Hematopoietic multipotent progenitor cell treated with erythropoietin and hydrocortisone succinate and interleukin-3 and kit ligand, for 17 days (in vitro differentiated cells): Measurements from ENCODE around the gene SLCO4A1.

Experiments used
- DNase-seq: peaks from one replicate; pipeline ENCODE4 v3.0.0-alpha.2; 2015; ENCODE audit warnings: low spot score

Gene SLCO4A1, protein sequence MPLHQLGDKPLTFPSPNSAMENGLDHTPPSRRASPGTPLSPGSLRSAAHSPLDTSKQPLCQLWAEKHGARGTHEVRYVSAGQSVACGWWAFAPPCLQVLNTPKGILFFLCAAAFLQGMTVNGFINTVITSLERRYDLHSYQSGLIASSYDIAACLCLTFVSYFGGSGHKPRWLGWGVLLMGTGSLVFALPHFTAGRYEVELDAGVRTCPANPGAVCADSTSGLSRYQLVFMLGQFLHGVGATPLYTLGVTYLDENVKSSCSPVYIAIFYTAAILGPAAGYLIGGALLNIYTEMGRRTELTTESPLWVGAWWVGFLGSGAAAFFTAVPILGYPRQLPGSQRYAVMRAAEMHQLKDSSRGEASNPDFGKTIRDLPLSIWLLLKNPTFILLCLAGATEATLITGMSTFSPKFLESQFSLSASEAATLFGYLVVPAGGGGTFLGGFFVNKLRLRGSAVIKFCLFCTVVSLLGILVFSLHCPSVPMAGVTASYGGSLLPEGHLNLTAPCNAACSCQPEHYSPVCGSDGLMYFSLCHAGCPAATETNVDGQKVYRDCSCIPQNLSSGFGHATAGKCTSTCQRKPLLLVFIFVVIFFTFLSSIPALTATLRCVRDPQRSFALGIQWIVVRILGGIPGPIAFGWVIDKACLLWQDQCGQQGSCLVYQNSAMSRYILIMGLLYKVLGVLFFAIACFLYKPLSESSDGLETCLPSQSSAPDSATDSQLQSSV

DNA sequence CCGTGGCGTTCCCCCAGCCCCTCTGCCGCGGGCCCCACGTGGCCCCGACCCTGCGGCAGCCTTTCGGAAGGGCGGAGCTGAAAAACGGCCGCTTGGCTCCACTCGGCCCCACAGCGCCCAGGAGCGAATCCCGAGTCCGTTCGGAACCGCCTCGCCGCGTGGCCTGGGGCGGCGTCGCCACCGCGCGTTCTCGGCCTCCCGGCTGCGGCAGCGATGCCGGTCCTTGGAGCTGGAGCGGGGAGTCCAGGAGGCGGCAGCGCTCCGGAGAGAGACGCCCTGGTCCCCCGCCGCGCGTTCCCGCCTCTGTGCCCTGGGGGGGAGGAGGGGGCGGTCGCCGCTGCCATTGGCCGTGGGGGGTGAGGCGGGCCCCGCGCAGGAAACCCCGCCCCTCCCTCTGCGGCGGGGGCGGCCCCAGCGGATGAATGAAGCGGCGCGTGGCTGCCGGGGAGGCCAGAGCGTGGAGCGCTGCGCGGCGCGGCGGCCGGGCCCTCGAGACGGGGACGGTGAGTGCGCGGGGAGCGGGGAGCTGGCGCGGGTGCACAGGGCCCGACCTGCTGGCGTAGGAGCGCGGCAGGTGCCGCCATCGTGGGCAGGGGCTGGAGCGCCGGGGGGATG, at the start of gene SLCO4A1:
Gene SLCO4A1, plus strand, starts transcription at position 453 of the 615 bp plus-strand sequence. CDS start 13,952 bp downstream, outside the sequence.
- no peak for DNase-seq

DNA sequence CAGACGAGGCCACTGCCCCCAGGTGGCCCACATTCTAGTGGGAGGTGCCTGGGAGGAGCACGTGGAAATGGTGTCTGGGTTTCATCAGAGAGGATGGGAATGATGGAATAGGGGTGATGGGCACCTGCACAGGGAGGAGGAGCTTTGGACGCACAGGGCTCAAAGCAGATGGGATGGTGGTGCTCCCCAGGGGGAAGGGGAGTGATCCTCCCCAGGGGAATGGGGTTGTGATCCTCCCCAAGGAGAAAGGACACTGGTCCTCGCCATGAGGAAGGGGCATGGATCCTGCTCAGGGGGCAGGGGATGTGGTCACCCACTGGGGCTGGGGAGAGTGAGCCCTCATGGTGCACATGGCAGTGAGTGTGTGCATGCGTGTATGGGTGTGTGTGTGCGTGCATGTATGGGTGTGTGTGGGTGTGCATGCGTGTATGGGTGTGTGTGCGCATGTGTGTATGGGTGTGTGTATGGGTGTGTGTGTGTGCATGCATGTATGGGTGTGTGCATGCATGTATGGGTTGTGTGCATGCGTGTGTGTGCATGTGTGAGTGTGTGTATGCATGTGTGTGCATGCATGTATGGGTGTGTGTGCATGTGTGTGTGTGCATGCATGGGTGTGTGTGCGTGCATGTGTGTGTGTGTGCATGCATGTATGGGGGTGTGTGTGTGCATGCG, 49.7 kb upstream of the SLCO4A1 start:
- DNase-seq: no peak

DNA sequence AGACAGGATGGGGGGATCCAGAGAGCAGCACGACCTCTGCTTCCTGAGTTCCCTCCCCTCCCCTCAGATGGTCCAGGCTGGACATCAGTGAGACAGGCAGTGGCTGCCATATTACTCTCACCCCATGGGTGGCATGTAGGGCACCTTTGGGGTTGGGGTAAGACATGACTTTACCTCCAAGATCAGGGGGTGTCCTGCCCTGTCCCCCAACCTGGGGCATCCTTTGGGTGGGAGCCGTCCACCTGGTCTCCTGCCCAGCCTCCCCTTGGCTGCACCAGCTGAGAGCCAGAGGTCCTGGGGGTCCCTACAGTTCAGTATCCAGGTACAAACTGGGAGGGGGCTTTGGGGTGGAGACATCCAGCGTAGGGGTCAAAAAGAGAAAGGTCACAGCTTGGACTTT, 48.7 kb upstream of the SLCO4A1 start:
- DNase-seq: no peak

DNA sequence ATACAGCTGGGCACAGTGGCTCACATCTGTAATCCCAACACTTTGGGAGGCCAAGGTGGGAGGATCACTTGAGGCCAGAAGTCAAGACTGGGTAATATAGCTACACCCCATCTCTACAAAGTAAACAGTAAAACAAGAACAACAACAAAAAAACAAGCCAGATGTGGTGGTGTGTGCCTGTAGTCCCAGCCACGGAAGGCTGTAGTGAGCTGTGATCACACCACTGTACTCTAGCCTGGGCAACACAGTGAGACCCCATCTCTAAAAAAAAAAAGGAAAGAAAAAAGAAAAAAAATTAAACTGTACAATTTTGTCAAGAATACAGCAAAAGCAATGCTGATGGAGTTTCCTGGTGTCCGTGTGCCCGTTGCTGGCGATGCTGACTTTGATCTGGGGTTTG, 47.2 kb upstream of the SLCO4A1 start:
- DNase-seq: no peak

DNA sequence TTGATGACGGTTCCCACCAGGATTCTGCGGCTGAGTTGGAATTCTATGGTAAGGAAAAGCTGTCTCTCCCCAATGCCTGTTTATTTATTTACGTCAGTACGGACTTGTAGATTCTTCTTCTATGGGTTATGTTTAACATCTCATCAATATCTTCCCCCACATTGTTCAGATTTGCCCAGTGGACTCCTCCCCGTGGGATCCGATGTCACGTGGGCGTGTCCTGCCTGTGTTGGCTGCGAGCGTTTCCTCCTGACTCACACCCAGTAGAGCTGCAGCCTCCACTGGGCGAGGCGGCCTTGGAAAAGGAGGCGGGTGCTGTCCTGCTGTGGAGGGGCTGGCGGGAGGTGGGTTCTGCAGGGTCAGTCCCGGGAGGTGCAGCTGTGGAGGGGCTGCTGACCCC, 46.8 kb upstream of the SLCO4A1 start:
- no peak for DNase-seq

DNA sequence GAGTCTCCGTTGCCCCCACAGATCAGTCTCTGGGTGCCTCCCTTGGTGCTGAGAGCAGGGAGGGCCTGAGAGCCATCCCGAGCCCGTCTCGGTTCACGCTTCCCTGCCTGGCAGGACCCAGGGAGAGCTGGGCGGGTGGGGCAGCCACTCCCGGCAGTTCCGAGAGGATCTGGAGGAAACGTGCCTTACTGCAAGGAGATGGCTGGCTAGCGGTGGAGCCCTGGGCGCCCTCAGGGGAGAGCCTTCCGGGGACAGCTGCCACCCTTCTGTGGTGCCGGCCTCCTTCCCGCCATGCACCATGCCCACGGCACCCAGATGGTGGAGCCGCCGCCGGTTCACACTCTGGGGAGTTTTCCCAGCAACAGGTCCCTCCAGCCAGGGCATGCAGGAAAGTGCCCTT, 45.8 kb upstream of the SLCO4A1 start:
- DNase-seq: no peak

DNA sequence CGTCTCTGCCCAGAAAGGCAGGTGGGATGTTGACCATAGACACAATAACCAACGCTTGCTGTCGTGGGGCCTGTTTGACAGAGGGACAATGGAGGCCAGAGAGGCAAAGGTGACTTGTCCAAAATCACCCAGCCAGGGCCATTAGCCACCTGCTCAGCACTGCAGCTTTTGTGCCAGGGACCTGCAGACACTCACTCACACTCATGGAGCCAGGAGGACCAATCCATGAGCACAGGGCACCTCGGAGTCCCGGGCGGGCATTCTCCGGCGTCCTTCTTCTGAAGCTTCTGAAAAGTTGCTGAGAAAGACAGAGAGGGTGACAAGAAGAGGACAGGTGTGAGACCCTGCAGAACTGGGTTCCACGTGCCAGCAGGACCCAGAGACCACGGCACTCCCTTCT, 45.4 kb upstream of the SLCO4A1 start:
- DNase-seq: no peak

DNA sequence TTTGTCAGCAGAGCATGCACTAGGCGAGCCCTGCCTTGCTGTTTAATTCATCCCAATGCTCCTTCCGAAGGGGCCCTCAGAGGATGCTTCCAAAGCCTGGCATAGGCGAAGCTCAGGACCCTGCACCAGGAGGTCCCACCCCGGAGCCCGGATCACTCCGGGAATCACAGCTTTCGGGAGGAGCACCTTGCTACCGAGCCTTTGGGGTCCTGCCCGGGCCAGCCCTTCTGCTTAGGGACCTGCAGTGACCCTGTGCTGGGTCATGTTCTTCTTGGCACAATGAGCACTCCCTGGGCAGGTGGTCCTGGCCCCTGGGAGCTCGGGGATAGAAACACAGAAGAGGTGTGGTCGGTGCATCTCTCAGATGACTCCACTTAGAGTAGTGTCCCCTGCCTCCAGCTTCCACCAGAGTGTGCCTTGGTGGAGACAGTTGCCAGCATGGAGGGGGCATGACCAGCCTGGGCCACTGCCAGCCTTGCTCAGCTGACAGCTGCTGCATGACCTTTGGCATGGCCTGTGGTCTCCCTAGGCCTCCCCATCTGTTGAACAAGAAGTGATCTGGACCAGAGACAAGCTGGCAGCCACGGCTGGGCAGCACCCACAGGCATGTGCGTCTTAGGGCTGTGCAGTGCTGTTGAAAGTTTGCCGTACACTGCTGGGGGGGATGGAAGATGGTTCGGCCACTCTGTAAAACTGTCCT, 44.7 kb upstream of the SLCO4A1 start:
- no peak for DNase-seq

DNA sequence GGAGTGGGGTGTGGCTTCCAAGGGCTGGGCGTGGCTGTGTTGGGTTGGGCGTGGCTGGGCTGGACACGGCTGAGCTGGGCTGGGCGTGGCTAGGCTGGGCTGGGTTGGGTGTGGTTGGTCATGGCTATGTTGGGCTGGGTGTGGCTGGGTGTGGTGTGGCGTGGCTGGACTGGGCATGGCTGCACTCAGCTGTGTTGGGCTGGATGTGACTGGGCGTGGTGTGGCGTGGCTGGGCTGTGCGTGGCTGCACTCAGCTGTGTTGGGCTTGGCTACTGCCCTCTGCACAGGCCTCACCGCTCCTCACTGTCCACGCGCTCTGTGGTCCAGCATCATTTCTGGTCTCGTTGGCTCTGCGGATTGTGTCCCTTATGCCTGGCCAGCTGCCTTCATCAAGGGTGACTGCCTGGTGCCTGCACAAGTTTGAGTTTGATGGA, 43.5 kb upstream of the SLCO4A1 start:
- peak; percentile 35 for DNase-seq

DNA sequence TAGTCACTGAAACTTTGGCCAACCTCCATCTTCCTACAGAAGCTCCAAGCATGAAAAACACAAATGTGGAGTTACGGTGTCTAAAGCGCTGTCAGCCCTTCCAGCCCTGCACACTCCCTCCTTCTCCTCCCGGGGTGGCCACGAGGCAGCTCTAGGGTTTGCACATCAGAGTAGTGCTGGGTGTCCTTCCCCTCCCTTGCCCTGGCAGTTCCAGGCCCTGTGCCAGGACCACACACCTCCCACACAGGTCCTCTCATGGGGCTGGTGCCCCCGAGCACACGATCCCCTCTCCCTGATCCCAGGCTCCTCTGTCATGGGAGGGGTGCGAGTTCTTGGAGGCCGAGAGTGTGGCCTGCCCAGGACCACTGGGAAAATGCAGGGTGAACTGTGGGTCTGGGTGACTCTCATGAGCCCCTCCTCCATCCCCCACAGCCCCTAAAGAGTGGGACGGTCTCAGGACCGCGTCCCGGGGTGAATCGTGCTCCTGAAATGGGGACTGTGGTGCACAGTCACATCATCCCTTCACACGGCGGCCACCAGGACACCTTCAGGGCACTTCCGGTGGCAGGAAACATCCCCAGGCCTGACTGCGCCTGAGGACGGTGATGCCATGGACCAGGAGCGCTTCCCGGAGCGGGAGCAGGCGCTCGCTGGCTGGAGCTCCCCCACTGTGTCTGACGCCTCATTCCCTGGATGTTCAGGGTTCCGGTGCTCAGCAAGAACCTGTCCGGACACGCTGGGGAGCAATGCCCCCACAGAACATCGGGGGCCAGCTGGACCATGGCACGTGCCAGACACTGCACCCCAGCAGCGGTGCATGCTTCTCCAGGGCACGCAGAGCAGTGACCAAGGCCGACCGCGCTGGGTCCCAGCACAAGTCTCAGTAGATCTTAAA, 42.8 kb upstream of the SLCO4A1 start:
- DNase-seq: no peak

DNA sequence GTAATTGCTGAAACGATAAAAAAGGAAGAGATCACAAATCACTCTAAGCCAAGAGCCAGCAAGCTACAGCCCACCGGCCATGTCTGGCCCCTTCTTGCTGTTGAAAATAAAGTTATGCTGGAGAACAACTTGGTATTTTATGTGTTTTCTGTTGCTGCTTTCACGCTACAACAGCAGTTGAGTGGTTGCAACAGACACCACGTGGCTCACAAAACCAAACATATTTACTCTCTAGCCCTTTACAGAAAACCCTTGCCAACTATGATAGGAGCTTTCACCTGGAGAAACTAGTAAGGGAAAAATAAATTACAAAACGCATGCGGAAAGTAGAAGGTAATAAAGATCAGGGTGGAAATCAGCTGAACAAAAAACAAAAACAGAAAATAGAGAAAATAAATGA, 41.1 kb upstream of the SLCO4A1 start:
- DNase-seq: no peak

DNA sequence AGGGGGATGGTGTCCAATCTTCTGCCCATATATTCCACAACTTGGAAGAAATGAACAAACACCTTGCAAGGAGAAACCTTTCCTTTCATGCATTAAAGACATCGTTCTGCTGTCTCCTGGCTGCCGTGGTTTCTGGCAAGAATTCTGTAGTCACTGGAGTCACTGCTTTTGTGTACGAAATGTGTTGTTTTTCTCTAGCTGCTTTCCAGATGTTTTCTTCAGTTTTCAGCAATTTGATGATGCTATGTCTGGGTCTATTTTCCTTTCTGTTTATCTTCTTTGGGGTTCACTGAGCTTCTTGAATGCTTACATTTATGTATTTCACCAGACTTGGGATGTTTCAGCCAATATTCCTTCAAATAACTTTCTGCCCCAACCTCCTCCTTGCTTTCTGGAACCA, 40.6 kb upstream of the SLCO4A1 start:
- no peak for DNase-seq

DNA sequence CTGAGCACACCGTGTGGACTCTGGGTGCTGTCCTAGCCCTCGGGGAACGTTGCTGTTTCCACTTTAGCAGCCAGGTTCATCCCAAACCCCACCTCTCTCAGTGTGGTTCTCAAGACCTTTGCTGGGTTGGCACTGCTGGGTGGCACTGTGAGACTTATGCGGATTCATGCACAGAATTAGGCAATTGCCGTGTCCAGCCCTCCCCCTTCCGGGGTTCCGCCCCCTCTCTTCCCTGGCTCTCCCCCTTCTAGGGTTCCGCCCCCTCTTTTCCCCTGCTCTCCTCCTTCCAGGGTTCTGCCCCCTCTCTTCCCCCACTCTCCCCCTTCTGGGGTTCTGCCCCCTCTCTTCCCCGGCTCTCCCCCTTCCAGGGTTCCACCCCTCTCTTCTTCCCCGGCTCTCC, 39.8 kb upstream of the SLCO4A1 start:
- DNase-seq: no peak

DNA sequence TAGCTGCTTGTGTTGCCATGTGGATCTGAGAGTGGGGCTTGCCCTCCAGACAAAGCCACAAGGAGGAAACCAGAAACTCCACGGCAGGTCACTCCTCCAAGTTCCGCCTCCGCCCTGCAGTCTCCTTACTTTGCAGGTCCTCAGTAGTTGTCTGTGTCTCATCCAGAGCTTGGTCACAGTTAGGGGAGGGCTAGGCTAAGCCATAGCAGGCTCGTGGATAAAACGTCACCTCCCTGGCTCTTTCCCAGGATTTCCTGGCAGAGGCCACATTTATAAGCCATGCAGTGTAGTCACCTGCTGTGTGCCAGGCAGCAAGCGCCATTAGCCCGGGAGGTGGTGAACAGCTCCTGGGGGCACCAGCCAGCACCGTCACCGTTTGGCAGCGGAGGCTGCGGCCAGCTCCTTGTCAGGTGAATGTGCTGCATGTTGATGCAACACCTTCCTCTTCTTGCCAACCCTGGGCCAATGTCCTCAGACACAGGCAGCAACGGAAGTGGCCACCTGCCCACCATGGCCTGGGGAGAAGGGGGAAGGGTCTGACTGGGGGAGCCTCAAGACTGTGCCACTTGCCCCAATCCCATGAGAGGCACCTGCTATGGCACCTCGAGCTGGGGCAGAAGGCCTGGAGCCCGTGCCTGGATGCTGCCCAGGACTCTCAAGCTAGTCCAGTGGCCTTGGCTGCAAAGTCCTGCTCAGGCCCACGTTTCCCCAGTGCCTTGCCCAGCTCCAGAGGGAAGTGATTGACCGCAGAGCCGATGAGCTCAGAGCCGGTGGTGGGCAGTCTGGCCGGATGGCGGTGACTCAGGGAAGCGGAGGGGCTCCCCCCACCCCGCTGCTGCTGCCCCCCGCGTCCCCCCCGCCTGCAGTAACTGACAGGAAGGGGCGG, 39.0 kb upstream of the SLCO4A1 start:
- DNase-seq: no peak

DNA sequence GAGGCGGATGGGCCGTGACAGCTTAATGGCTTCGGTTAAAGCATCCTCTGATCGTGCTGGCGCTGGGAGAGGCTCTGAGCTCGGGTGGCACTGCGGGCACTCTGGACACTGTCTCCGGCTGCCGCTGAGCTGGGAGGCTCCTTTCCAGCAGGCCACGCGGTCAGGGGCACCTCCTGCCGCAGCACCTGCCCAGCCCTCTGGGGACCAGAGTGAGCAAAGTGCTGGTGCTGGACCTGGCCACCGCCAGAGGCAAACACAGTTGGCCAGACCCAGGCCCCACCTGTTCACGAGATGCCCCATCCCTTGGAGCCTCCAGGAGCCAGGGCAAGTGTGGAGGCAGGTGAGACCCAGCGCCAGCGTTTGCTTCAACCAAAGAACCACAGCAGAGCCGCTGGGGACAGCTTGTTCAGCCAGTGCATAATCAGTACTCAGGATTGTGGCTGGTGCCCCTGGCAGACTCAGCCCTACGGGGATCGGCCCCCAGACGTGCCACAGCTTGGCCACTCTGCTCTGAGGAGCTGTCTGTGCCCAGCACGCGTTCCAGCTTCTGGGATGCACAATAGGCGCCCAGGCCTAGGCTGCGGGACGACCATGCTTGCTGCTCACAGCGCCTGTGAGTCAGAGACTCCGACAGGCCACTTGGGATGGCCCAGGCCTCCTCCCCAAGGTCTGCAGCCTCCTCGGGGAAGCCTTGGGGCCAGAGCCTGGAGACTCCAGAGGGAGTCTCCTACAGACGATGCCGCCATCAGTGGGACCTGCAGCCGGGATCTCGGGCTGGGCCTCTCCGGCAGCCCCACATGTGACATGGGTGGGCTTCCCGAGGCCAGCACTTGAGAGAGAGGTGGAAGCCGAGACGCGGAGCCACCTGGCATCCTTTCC, 38.2 kb upstream of the SLCO4A1 start:
- no peak for DNase-seq

DNA sequence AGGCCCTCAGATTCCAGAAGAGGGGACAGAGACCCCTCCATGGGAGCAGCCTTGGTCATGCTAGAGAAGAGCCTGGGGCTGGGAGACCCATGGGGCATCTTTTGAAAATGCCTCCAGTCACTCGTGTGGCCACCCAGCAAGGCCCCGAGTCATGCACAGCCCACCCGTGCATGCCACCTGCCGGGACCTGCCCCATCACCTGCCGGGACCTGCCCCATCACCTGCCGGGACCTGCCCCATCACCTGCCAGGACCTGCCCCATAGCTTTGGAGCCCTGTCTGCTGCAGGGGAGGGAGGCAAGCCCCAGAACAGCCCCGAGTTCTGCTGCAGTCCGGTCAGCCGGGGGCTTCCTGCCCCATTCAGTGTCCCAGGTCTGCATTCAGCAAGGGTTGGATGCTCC, 37.5 kb upstream of the SLCO4A1 start:
- DNase-seq: no peak

DNA sequence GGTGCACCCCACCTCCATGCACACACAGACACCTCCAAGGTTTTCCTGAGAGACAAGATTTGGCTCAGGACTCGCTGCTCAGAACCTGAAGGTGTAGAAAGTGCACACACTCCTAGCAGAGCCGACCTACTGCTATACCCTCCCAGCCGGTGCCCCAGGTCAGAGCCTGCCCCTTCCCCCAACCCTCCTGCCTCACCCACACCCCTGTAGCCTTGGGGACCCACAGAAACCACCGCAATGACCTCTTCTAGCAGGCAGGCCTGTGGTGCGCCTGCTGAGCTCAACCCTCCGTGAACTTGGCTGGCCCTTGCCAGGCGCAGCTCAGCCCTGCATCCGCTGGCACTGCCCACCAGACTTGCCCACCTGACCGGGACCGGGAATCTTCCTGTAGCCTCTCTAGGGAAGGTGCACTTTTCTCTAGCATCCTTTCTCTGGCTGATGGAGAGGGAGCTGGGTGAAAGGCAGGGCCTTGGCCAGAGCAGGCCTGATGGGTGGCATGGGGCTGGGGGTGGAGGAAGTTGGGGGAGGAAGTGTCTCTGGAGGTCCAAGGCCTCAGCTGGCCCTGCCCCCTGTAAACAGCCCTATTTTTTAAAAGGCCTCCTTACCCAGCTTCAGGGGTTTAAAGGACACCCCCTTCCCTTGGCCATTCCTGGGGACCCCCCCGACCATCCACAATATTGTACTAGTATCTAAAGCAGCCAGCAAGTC, 36.9 kb upstream of the SLCO4A1 start:
- no peak for DNase-seq

DNA sequence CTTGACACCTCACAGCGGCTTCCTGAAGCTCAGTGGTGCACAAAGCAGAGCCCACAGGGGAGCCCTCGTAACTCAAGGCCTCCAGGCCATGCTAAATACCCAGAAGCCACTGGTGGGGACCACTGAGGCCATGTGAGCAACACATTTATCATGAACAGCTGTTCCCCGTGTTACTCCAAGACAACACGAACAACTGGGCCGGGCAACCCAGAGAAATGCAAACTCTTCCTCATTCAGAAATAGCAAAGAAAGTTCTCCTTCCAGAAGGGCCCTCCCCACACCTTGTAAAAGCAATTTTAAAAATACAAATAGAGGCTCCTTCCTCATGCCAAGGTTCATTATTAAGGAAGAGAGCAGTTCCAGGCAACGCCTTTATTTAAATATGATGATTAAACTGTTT, 36.3 kb upstream of the SLCO4A1 start:
- no peak for DNase-seq
